SK-N-SH treated with all-trans-retinoic acid at 6 μM for 48 hours (cell line): ENCODE measurements around the gene CD6.

Experiments used
- ISL1 ChIP-seq: fragments of 250-450 bp; sonication (Bioruptor Pico); IDR thresholded peaks from 2 replicates; pipeline ENCODE4 v2.1.2; 2022; ENCODE audit warnings: mild to moderate bottlenecking, moderate library complexity
- RARB ChIP-seq: fragments of 250-450 bp; sonication (Bioruptor Pico); IDR thresholded peaks from 2 replicates; pipeline ENCODE4 v1.8.0; 2021; ENCODE audit warnings: mild to moderate bottlenecking, moderate library complexity
- TOX ChIP-seq: fragments of 250-450 bp; sonication (Bioruptor Pico); IDR thresholded peaks from 2 replicates; pipeline ENCODE4 v1.8.0; 2021; ENCODE audit warnings: mild to moderate bottlenecking, moderate library complexity, borderline replicate concordance
- ZC3H10 ChIP-seq: fragments of 250-450 bp; sonication (Bioruptor Pico); IDR thresholded peaks from 2 replicates; pipeline ENCODE4 v1.5.1; 2021; ENCODE audit warnings: mild to moderate bottlenecking, moderate library complexity

DNA sequence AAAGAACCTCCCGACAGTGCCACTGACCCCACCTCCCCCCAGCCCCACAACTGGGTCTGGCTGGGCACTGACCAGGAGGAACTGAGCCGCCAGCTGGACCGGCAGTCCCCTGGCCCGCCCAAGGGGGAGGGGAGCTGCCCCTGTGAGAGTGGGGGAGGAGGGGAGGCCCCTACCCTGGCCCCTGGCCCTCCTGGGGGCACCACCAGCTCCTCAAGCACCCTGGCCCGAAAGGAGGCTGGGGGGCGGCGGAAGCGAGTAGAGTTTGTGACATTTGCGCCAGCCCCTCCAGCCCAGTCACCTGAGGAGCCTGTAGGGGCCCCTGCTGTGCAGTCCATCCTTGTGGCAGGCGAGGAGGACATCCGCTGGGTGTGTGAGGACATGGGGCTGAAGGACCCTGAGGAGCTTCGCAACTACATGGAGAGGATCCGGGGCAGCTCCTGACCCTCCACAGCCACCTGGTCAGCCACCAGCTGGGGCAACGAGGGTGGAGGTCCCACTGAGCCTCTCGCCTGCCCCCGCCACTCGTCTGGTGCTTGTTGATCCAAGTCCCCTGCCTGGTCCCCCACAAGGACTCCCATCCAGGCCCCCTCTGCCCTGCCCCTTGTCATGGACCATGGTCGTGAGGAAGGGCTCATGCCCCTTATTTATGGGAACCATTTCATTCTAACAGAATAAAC lies 34.9 kb upstream of the CD6 start:
- TF ChIP-seq ZC3H10 (no peak), TOX (CRISPR knock-in tag) (no peak), RARB (no peak), ISL1 (CRISPR knock-in tag) (no peak)
